Stimulated activated CD4-positive, alpha-beta T cell treated with anti-CD3 and anti-CD28 coated beads, Interleukin-4, amount 100 ng/mL, for 4 hours (primary cell): ENCODE data around the gene RBM20.
A peak's percentile ranks its signal among the peaks of the same experiment; 100 is the strongest.

ENCODE experiments used
- DNase-seq, 2 experiments: peaks; one replicate each; pipeline ENCODE4 v3.0.0-alpha.2; 2020

The RBM20 gene

GRCh38 chr10:110791541-110792073 lies 147.5 kb downstream of the RBM20 start:
- no peak for DNase-seq

- DNase-seq = no peak
These were observed 148.5 kb downstream of the RBM20 start for GRCh38 chr10:110792476-110793125.

GRCh38 chr10:110793128-110793812 lies 149.1 kb downstream of the RBM20 start:
- no peak for DNase-seq

- no peak for DNase-seq
These were observed 149.8 kb downstream of the RBM20 start for GRCh38 chr10:110793886-110794285.

- no peak for DNase-seq
These were observed 150.7 kb downstream of the RBM20 start for GRCh38 chr10:110794808-110795207.

- DNase-seq = no peak
These were observed 153.3 kb downstream of the RBM20 start for GRCh38 chr10:110797416-110797815.

- no peak for DNase-seq
These were observed 154.2 kb downstream of the RBM20 start for GRCh38 chr10:110798340-110798739.

- DNase-seq = no peak
These were observed 158.0 kb downstream of the RBM20 start for GRCh38 chr10:110802090-110802489.

GRCh38 chr10:110802551-110803238 lies 158.6 kb downstream of the RBM20 start:
- DNase-seq = peak in 1 of 2 experiments; percentile 8

- no peak for DNase-seq
These were observed 159.2 kb downstream of the RBM20 start for GRCh38 chr10:110803239-110803749.

- peak; percentile 12 to 16 for DNase-seq
These were observed 159.7 kb downstream of the RBM20 start for GRCh38 chr10:110803830-110804338.

GRCh38 chr10:110804376-110804775 lies 160.2 kb downstream of the RBM20 start:
- no peak for DNase-seq

GRCh38 chr10:110805292-110805691 lies 161.2 kb downstream of the RBM20 start:
- no peak for DNase-seq

- DNase-seq = no peak
These were observed 162.2 kb downstream of the RBM20 start for GRCh38 chr10:110806335-110806734.

GRCh38 chr10:110808123-110808522 lies 164.0 kb downstream of the RBM20 start:
- DNase-seq = no peak

GRCh38 chr10:110808615-110809014 lies 164.5 kb downstream of the RBM20 start:
- DNase-seq = no peak

- no peak for DNase-seq
These were observed 166.5 kb downstream of the RBM20 start for GRCh38 chr10:110810625-110811024.

GRCh38 chr10:110811791-110812581 lies 167.8 kb downstream of the RBM20 start:
- no peak for DNase-seq

GRCh38 chr10:110812583-110812982 lies 168.4 kb downstream of the RBM20 start:
- DNase-seq = no peak

GRCh38 chr10:110813743-110814472 lies 169.8 kb downstream of the RBM20 start:
- DNase-seq = no peak

GRCh38 chr10:110815354-110816004 lies 171.3 kb downstream of the RBM20 start:
- DNase-seq = no peak
